K562 (cell line): ENCODE data around the gene CSTF1. TPM values are rescaled to one million over a fixed set of nuclear protein-coding genes. Genes with fewer than 3 reads are reported as not detected.

Source experiments
- BCOR ChIP-seq: fragments of 450-650 bp; IDR thresholded peaks from 2 replicates; pipeline ENCODE4 v1.6.1; 2016
- EP400 ChIP-seq: fragments of 450-650 bp; IDR thresholded peaks from 2 replicates; pipeline ENCODE4 v1.6.1; 2017; ENCODE audit warnings: antibody characterized with exemption, mild to moderate bottlenecking, moderate library complexity
- FOXA1 ChIP-seq: fragments of 450-650 bp; IDR thresholded peaks from 2 replicates; pipeline ENCODE4 v1.6.1; 2016; ENCODE audit warnings: mild to moderate bottlenecking, borderline replicate concordance
- MECOM ChIP-seq: fragments of 250-450 bp; sonication (Bioruptor Pico); IDR thresholded peaks from 2 replicates; pipeline ENCODE4 v1.8.0; 2022; ENCODE audit warnings: inconsistent platforms
- SMAD3 ChIP-seq: fragments of 450-650 bp; formaldehyde crosslinking; conservative IDR thresholded peaks from 2 replicates; pipeline ENCODE4 v1.4.0; 2020; ENCODE audit warnings: mild to moderate bottlenecking
- ZNF140 ChIP-seq: fragments of 250-450 bp; sonication (Bioruptor Pico); IDR thresholded peaks from 2 replicates; pipeline ENCODE4 v1.8.0; 2021; ENCODE audit warnings: moderate library complexity, mild to moderate bottlenecking, inconsistent platforms
- ZNF589 ChIP-seq: fragments of 200-800 bp; sonication (Bioruptor generic); IDR thresholded peaks from 2 replicates; pipeline ENCODE4 v1.6.1; 2016; ENCODE audit warnings: low read depth, missing genetic modification characterization, missing compliant biosample characterization
- polyA plus RNA-seq, 8 experiments: library from polyadenylated mRNA; depleted of rRNA in 4 of 8; stranded (reverse) in 5 of 8; unstranded in 3 of 8; fragments of >200 nt; fragmentation: Nextera tagmentation in 2 of 8; fragmentation: Illumina TruSeq in 1 of 8; extraction: Ambion mirVana in 2 of 8; extraction: Trizol in 1 of 8; gene quantifications; 2 replicates each; pipeline versions ENCODE4 v1.2.1 to v1.2.3, GENCODE V29; 2011 to 2014; ENCODE audit warnings: inconsistent platforms in 1 of 8, missing spikeins in 1 of 8
- total RNA-seq, 7 experiments: library from RNA; depleted of rRNA in 6 of 7; stranded (reverse); fragments of >200 nt in 6 of 7; fragmentation: Illumina TruSeq in 2 of 7; extraction: Trizol in 2 of 7; gene quantifications; 2 replicates each; pipeline versions ENCODE4 v1.2.1 to v1.2.3, GENCODE V29; 2011 to 2021; ENCODE audit warnings: low replicate concordance in 1 of 7
- TF ChIP-seq, protein P1 (sequence below), 2 experiments: fragments of 450-650 bp in 1 of 2; IDR thresholded peaks; 2 replicates each; pipeline ENCODE4 v1.6.1; 2011 to 2017; ENCODE audit warnings: low read depth in 2 of 2, antibody characterized with exemption in 1 of 2, borderline replicate concordance in 1 of 2, low read length in 1 of 2, mild to moderate bottlenecking in 1 of 2, mixed read lengths in 1 of 2; ENCODE audit not compliant: control insufficient read depth in 1 of 2
- TF ChIP-seq, protein P2 (sequence below): fragments of 450-650 bp; formaldehyde crosslinking; IDR thresholded peaks from 2 replicates; pipeline ENCODE4 v1.4.0; 2020; ENCODE audit warnings: mild to moderate bottlenecking, moderate library complexity
- TF ChIP-seq, protein P3 (sequence below): fragments of 450-650 bp; IDR thresholded peaks from 2 replicates; pipeline ENCODE4 v1.6.1; 2016; ENCODE audit warnings: low read depth
- TF ChIP-seq, protein P4 (sequence below): sonication (generic); formaldehyde crosslinking; IDR thresholded peaks from 2 replicates; pipeline ENCODE4 v1.8.1; 2023; ENCODE audit warnings: mild to moderate bottlenecking, missing genetic modification reagents

The CSTF1 gene
- total and polyA plus RNA-seq, 9 of the 15 experiments (the other 6 are each of a cell fraction or from before 2014, with no cell fraction given), result 30.8 to 110 (median 53.4) TPM

DNA sequence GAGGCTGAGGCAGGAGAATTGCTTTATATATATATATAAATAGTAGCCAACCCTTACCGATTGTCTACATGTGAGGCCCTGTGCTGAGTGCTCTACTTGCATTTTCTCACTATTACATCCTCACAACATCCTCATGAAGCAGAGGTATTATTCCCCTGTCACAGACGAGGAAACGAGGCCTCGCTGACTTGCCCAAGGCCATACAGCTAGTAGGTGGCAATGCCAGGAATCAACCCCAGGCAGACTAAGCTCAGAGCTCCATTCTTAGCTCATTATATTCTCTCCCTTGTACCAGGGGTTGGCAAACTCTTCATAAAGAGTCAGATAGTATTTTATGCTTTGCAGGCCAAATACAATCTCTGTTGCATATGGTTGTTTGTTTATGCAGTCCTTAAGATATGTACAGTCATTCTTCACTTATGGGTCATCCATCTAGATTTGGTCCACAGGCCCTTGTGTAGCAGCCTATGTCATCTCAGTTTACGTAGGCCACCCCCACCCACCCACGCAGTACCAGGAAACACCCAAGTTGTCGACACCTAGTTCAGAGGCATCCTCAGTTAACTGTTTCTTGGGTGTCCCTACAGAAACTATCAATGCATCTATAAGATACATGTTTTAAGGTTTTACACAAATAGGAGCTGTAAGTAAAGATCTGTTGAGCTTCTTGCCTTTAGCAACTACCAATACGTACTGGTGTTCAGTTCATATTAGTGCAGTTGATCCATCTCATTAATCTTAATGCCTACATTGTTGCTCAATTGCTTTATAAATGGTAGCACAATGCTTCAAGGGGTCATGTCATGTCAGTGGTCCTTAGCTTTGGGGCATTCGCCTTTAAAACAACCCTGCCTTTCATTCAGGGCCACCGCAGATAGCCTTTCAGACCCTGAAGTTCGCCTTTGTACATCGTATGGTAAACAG lies 22.7 kb downstream of the CSTF1 start (continued):
- TF ChIP-seq ZNF140 (CRISPR knock-in tag), result no peak
- TF ChIP-seq SMAD3 (CRISPR knock-in tag), result no peak
- no peak for TF ChIP-seq ZNF589
- no peak for TF ChIP-seq BCOR
- TF ChIP-seq, protein P1, sequence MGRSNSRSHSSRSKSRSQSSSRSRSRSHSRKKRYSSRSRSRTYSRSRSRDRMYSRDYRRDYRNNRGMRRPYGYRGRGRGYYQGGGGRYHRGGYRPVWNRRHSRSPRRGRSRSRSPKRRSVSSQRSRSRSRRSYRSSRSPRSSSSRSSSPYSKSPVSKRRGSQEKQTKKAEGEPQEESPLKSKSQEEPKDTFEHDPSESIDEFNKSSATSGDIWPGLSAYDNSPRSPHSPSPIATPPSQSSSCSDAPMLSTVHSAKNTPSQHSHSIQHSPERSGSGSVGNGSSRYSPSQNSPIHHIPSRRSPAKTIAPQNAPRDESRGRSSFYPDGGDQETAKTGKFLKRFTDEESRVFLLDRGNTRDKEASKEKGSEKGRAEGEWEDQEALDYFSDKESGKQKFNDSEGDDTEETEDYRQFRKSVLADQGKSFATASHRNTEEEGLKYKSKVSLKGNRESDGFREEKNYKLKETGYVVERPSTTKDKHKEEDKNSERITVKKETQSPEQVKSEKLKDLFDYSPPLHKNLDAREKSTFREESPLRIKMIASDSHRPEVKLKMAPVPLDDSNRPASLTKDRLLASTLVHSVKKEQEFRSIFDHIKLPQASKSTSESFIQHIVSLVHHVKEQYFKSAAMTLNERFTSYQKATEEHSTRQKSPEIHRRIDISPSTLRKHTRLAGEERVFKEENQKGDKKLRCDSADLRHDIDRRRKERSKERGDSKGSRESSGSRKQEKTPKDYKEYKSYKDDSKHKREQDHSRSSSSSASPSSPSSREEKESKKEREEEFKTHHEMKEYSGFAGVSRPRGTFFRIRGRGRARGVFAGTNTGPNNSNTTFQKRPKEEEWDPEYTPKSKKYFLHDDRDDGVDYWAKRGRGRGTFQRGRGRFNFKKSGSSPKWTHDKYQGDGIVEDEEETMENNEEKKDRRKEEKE (IDR thresholded peaks at IDR 0.05; ENCODE audit: borderline replicate concordance in 1 of 2, control insufficient read depth in 1 of 2, low read depth in 2 of 2, low read length in 1 of 2), result no peak
- TF ChIP-seq, protein P2, sequence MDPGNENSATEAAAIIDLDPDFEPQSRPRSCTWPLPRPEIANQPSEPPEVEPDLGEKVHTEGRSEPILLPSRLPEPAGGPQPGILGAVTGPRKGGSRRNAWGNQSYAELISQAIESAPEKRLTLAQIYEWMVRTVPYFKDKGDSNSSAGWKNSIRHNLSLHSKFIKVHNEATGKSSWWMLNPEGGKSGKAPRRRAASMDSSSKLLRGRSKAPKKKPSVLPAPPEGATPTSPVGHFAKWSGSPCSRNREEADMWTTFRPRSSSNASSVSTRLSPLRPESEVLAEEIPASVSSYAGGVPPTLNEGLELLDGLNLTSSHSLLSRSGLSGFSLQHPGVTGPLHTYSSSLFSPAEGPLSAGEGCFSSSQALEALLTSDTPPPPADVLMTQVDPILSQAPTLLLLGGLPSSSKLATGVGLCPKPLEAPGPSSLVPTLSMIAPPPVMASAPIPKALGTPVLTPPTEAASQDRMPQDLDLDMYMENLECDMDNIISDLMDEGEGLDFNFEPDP (CRISPR knock-in tag), result no peak
- no peak for TF ChIP-seq FOXA1
- TF ChIP-seq MECOM (CRISPR knock-in tag), result 0 out of 2 replicates have a peak, but pooled peaks have one; percentile 21
- TF ChIP-seq, protein P3, sequence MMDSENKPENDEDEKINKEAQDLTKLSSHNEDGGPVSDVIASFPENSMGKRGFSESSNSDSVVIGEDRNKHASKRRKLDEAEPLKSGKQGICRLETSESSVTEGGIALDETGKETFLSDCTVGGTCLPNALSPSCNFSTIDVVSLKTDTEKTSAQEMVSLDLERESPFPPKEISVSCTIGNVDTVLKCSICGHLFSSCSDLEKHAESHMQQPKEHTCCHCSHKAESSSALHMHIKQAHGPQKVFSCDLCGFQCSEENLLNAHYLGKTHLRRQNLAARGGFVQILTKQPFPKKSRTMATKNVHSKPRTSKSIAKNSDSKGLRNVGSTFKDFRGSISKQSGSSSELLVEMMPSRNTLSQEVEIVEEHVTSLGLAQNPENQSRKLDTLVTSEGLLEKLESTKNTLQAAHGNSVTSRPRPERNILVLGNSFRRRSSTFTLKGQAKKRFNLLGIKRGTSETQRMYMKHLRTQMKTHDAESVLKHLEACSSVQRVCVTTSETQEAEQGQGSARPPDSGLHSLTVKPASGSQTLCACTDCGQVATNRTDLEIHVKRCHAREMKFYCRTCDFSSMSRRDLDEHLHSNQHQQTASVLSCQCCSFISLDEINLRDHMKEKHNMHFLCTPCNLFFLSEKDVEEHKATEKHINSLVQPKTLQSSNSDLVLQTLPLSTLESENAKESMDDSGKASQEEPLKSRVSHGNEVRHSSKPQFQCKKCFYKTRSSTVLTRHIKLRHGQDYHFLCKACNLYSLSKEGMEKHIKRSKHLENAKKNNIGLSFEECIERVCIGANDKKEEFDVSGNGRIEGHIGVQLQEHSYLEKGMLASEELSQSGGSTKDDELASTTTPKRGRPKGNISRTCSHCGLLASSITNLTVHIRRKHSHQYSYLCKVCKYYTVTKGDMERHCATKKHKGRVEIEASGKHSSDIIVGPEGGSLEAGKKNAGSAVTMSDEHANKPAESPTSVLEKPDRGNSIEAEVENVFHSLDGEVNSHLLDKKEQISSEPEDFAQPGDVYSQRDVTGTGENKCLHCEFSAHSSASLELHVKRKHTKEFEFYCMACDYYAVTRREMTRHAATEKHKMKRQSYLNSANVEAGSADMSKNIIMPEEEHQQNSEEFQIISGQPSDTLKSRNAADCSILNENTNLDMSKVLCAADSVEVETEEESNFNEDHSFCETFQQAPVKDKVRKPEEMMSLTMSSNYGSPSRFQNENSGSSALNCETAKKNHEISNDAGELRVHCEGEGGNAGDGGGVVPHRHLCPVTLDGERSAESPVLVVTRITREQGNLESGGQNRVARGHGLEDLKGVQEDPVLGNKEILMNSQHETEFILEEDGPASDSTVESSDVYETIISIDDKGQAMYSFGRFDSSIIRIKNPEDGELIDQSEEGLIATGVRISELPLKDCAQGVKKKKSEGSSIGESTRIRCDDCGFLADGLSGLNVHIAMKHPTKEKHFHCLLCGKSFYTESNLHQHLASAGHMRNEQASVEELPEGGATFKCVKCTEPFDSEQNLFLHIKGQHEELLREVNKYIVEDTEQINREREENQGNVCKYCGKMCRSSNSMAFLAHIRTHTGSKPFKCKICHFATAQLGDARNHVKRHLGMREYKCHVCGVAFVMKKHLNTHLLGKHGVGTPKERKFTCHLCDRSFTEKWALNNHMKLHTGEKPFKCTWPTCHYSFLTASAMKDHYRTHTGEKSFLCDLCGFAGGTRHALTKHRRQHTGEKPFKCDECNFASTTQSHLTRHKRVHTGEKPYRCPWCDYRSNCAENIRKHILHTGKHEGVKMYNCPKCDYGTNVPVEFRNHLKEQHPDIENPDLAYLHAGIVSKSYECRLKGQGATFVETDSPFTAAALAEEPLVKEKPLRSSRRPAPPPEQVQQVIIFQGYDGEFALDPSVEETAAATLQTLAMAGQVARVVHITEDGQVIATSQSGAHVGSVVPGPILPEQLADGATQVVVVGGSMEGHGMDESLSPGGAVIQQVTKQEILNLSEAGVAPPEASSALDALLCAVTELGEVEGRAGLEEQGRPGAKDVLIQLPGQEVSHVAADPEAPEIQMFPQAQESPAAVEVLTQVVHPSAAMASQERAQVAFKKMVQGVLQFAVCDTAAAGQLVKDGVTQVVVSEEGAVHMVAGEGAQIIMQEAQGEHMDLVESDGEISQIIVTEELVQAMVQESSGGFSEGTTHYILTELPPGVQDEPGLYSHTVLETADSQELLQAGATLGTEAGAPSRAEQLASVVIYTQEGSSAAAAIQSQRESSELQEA, result no peak
- TF ChIP-seq, protein P4, sequence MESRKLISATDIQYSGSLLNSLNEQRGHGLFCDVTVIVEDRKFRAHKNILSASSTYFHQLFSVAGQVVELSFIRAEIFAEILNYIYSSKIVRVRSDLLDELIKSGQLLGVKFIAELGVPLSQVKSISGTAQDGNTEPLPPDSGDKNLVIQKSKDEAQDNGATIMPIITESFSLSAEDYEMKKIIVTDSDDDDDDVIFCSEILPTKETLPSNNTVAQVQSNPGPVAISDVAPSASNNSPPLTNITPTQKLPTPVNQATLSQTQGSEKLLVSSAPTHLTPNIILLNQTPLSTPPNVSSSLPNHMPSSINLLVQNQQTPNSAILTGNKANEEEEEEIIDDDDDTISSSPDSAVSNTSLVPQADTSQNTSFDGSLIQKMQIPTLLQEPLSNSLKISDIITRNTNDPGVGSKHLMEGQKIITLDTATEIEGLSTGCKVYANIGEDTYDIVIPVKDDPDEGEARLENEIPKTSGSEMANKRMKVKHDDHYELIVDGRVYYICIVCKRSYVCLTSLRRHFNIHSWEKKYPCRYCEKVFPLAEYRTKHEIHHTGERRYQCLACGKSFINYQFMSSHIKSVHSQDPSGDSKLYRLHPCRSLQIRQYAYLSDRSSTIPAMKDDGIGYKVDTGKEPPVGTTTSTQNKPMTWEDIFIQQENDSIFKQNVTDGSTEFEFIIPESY (CRISPR knock-in tag), result no peak
- 0 out of 2 replicates have a peak, but pooled peaks have one; percentile 13 for TF ChIP-seq EP400
